ENCODE measurements around the gene CHIA. TPM values are rescaled to one million over a fixed set of nuclear protein-coding genes. Genes with fewer than 3 reads are reported as not detected.
"Not testable (repeated sequence)": the region's sequence is repeated elsewhere in the genome, so short reads cannot be mapped to it uniquely, and the experiment has no call there.

Gene CHIA
- total and polyA plus RNA-seq, 12 donors = 0.30 TPM; not detected in 11

GRCh38 chr1:111351700-111352099, 61.0 kb downstream of the CHIA start:
- ATAC-seq (no peak), DNase-seq (no peak)
- no peak for TF ChIP-seq CTCF (IDR thresholded peaks at IDR 0.05)
- H3K4me3 ChIP-seq = no peak overlapping the region
- no peaks in the 10 kb centered on the region for H3K27me3 ChIP-seq
- no peaks in the 10 kb centered on the region for H3K36me3 ChIP-seq
- H3K27ac ChIP-seq = no peak overlapping the region
- no peaks in the 10 kb centered on the region for H3K9me3 ChIP-seq
- intact Hi-C loops (cut with DNase I) = loop anchor here in 1 of 10 donors (5.0 kb wide), 1 partner anchor 34 kb away; no protein-coding TSS in a partner anchor
- peaks cover 0 to 5% (median 0%) of the 10 kb centered on the region in 9 donors for H3K4me1 ChIP-seq

GRCh38 chr1:111354584-111354983, 63.9 kb downstream of the CHIA start:
- Histone ChIP-seq H3K4me1 (no peaks in the 10 kb centered on the region), H3K27me3 (no peaks in the 10 kb centered on the region), H3K27ac (no peak overlapping the region), H3K4me3 (no peak overlapping the region), H3K36me3 (no peaks in the 10 kb centered on the region), H3K9me3 (no peaks in the 10 kb centered on the region)
- intact Hi-C loops (cut with DNase I) = loop anchor here in 1 of 10 donors (5.0 kb wide), 1 partner anchor 37 kb away; no protein-coding TSS in a partner anchor
- no peak for DNase-seq
- ATAC-seq = no peak
- no peak for TF ChIP-seq CTCF (IDR thresholded peaks at IDR 0.05)

- 90 to 93% methylated on average over 2 of the region's 2 CpGs for WGBS, 2 donors
- Histone ChIP-seq H3K27ac (no peak overlapping the region), H3K27me3 (peaks cover 0 to 6% (median 0%) of the 10 kb centered on the region in 7 donors), H3K9me3 (no peaks in the 10 kb centered on the region), H3K4me3 (no peak overlapping the region), H3K36me3 (no peaks in the 10 kb centered on the region), H3K4me1 (no peaks in the 10 kb centered on the region)
- intact Hi-C loops (cut with DNase I) = no loop called here
- DNase-seq (no peak), ATAC-seq (no peak)
- TF ChIP-seq CTCF (IDR thresholded peaks at IDR 0.05) = no peak
Observed at GRCh38 chr1:111358964-111359363, 68.3 kb downstream of the CHIA start.

GRCh38 chr1:111359376-111359775, 68.7 kb downstream of the CHIA start:
- no peak overlapping the region for H3K27ac ChIP-seq
- H3K27me3 ChIP-seq = peaks cover 0 to 9% (median 0%) of the 10 kb centered on the region in 7 donors
- DNase-seq (no peak), ATAC-seq (no peak)
- H3K4me1 ChIP-seq = no peaks in the 10 kb centered on the region
- no peaks in the 10 kb centered on the region for H3K36me3 ChIP-seq
- 87 to 92% methylated on average over 3 of the region's 3 CpGs for WGBS, 2 donors
- intact Hi-C loops (cut with DNase I) = no loop called here
- no peak for TF ChIP-seq CTCF (IDR thresholded peaks at IDR 0.05)
- no peaks in the 10 kb centered on the region for H3K9me3 ChIP-seq
- no peak overlapping the region for H3K4me3 ChIP-seq

- H3K27me3 ChIP-seq = peaks cover 0 to 18% (median 0%) of the 10 kb centered on the region in 7 donors
- ATAC-seq; DNase-seq; H3K27ac ChIP-seq; H3K36me3 ChIP-seq; H3K4me3 ChIP-seq; intact Hi-C loops (cut with DNase I); H3K9me3 ChIP-seq; H3K4me1 ChIP-seq: not testable (repeated sequence)
- WGBS, 2 donors = 50 to 53% methylated on average over 4 of the region's 4 CpGs
Observed at GRCh38 chr1:111360257-111360656, 69.6 kb downstream of the CHIA start.

All from heart right ventricle (tissue), 16 donors.